Activated CD4-positive, alpha-beta memory T cell treated with anti-CD3 and anti-CD28 coated beads, Interleukin-2, amount 10 ng/mL, durations not matched to agents 7 days and 5 days (primary cell): ENCODE data around the gene MECR. TPM values are rescaled to one million over a fixed set of nuclear protein-coding genes. Genes with fewer than 3 reads are reported as not detected.

Source experiments
- CTCF ChIA-PET: fragments of 350-600 bp; sonication (Branson Sonifier 250); formaldehyde crosslinking; loops from one replicate; lab custom pipeline; 2021; ENCODE audit warnings: antibody characterized with exemption, inconsistent platforms; lab: Charles Lee
- POLR2A ChIA-PET: fragments of 350-600 bp; sonication (Branson Sonifier 250); formaldehyde crosslinking; loops from one replicate; lab custom pipeline; 2021; ENCODE audit warnings: antibody characterized with exemption; lab: Charles Lee
- DNase-seq: peaks from one replicate; pipeline ENCODE4 v3.0.0-alpha.2; 2020
- H3K27ac Mint-ChIP-seq: one replicate; pipeline ENCODE4 v1.8.0; 2021; ENCODE audit warnings: mild to moderate bottlenecking, mixed read lengths
- H3K27me3 Mint-ChIP-seq: one replicate; pipeline ENCODE4 v1.8.0; 2021; ENCODE audit warnings: mixed read lengths
- H3K36me3 Mint-ChIP-seq: one replicate; pipeline ENCODE4 v1.8.0; 2021; ENCODE audit warnings: low read depth, mixed read lengths
- H3K4me1 Mint-ChIP-seq: one replicate; pipeline ENCODE4 v1.8.0; 2021; ENCODE audit warnings: mixed read lengths
- H3K4me3 Mint-ChIP-seq: one replicate; pipeline ENCODE4 v1.8.0; 2021; ENCODE audit warnings: mild to moderate bottlenecking, mixed read lengths
- H3K9me3 Mint-ChIP-seq: one replicate; pipeline ENCODE4 v1.8.0; 2021; ENCODE audit warnings: mixed read lengths
- total RNA-seq, 2 experiments: library from RNA; stranded (reverse); gene quantifications; one replicate each; pipeline ENCODE4 v1.2.3, GENCODE V29; 2021

The MECR gene
- 10 to 100 TPM; 13.9 to 17.6 TPM for total RNA-seq

GRCh38 chr1:29230553-29231378, at the start of gene MECR:
Gene MECR, minus strand, starts transcription at chr1:29230934. Its CDS starts 28 bp downstream, at chr1:29230906.
- Mint-ChIP-seq H3K9me3 (no peaks in the 10 kb centered on the region), H3K27ac (peak within 1 kb of the TSS; percentile 81), H3K36me3 (no peaks in the 10 kb centered on the region), H3K4me3 (peak within 1 kb of the TSS; percentile 98), H3K27me3 (peaks cover 17% of the 10 kb centered on the region), H3K4me1 (peaks cover 20% of the 10 kb centered on the region)
- CTCF ChIA-PET = no interaction called here
- peak; percentile 96 for DNase-seq
- POLR2A ChIA-PET = interaction anchor here (0.8 to 2.7 kb wide), 5 partner anchors 9 to 317 kb away, joined by 3 to 18 read pairs (median 5); partner anchors contain the start of genes EPB41 and SRSF4

- ChIA-PET POLR2A (no interaction called here), CTCF (no interaction called here)
- Mint-ChIP-seq H3K4me1 (peaks cover 4% of the 10 kb centered on the region), H3K9me3 (no peaks in the 10 kb centered on the region), H3K27ac (no peak overlapping the region), H3K27me3 (peaks cover 5% of the 10 kb centered on the region), H3K4me3 (no peak overlapping the region), H3K36me3 (no peaks in the 10 kb centered on the region)
- no peak for DNase-seq
Measured at GRCh38 chr1:29279951-29280391, 49.2 kb upstream of the MECR start.

- ChIA-PET POLR2A (no interaction called here), CTCF (no interaction called here)
- Mint-ChIP-seq H3K4me3 (no peak overlapping the region), H3K36me3 (no peaks in the 10 kb centered on the region), H3K4me1 (peaks cover 4% of the 10 kb centered on the region), H3K27ac (no peak overlapping the region), H3K9me3 (no peaks in the 10 kb centered on the region), H3K27me3 (peaks cover 5% of the 10 kb centered on the region)
- DNase-seq = no peak
Measured at GRCh38 chr1:29279406-29279805, 48.7 kb upstream of the MECR start.

- no peak for DNase-seq
- peaks cover 7% of the 10 kb centered on the region for H3K27me3 Mint-ChIP-seq
- H3K4me1 Mint-ChIP-seq = no peaks in the 10 kb centered on the region
- CTCF ChIA-PET = no interaction called here
- no peaks in the 10 kb centered on the region for H3K9me3 Mint-ChIP-seq
- POLR2A ChIA-PET = no interaction called here
- H3K36me3 Mint-ChIP-seq = no peaks in the 10 kb centered on the region
- no peak overlapping the region for H3K27ac Mint-ChIP-seq
- no peak overlapping the region for H3K4me3 Mint-ChIP-seq
Measured at GRCh38 chr1:29278124-29278523, 47.4 kb upstream of the MECR start.

GRCh38 chr1:29275435-29275834, 44.7 kb upstream of the MECR start:
- H3K27ac Mint-ChIP-seq = no peak overlapping the region
- ChIA-PET POLR2A (no interaction called here), CTCF (interaction anchor here (0.6 kb wide), 1 partner anchor 381 kb away, joined by 3 read pairs; no protein-coding TSS in a partner anchor)
- peaks cover 18% of the 10 kb centered on the region for H3K27me3 Mint-ChIP-seq
- no peaks in the 10 kb centered on the region for H3K36me3 Mint-ChIP-seq
- no peak for DNase-seq
- H3K4me3 Mint-ChIP-seq = no peak overlapping the region
- H3K4me1 Mint-ChIP-seq = no peaks in the 10 kb centered on the region
- H3K9me3 Mint-ChIP-seq = no peaks in the 10 kb centered on the region

GRCh38 chr1:29272147-29272907, 41.6 kb upstream of the MECR start:
- H3K27me3 Mint-ChIP-seq = peaks cover 36% of the 10 kb centered on the region
- no peak for DNase-seq
- no peaks in the 10 kb centered on the region for H3K36me3 Mint-ChIP-seq
- H3K27ac Mint-ChIP-seq = no peak overlapping the region
- no peaks in the 10 kb centered on the region for H3K4me1 Mint-ChIP-seq
- H3K9me3 Mint-ChIP-seq = no peaks in the 10 kb centered on the region
- POLR2A ChIA-PET = no interaction called here
- CTCF ChIA-PET = no interaction called here
- no peak overlapping the region for H3K4me3 Mint-ChIP-seq

- H3K36me3 Mint-ChIP-seq = no peaks in the 10 kb centered on the region
- H3K27me3 Mint-ChIP-seq = peaks cover 40% of the 10 kb centered on the region
- H3K27ac Mint-ChIP-seq = no peak overlapping the region
- no peaks in the 10 kb centered on the region for H3K4me1 Mint-ChIP-seq
- H3K4me3 Mint-ChIP-seq = no peak overlapping the region
- DNase-seq = no peak
- CTCF ChIA-PET = no interaction called here
- POLR2A ChIA-PET = no interaction called here
- no peaks in the 10 kb centered on the region for H3K9me3 Mint-ChIP-seq
Measured at GRCh38 chr1:29271724-29272123, 41.0 kb upstream of the MECR start.

- Mint-ChIP-seq H3K4me3 (no peak overlapping the region), H3K4me1 (no peaks in the 10 kb centered on the region), H3K36me3 (no peaks in the 10 kb centered on the region), H3K27me3 (peaks cover 44% of the 10 kb centered on the region), H3K9me3 (no peaks in the 10 kb centered on the region), H3K27ac (no peak overlapping the region)
- ChIA-PET CTCF (no interaction called here), POLR2A (no interaction called here)
- DNase-seq = no peak
Measured at GRCh38 chr1:29270929-29271521, 40.3 kb upstream of the MECR start.

- Mint-ChIP-seq H3K4me1 (no peaks in the 10 kb centered on the region), H3K27me3 (peaks cover 49% of the 10 kb centered on the region)
- POLR2A ChIA-PET = no interaction called here
Measured at GRCh38 chr1:29269382-29269781, 38.6 kb upstream of the MECR start.

GRCh38 chr1:29267321-29268070, 36.8 kb upstream of the MECR start:
- H3K27me3 Mint-ChIP-seq = peaks cover 50% of the 10 kb centered on the region
- no peak overlapping the region for H3K27ac Mint-ChIP-seq
- no peaks in the 10 kb centered on the region for H3K36me3 Mint-ChIP-seq
- POLR2A ChIA-PET = no interaction called here
- CTCF ChIA-PET = no interaction called here
- H3K4me1 Mint-ChIP-seq = no peaks in the 10 kb centered on the region
- no peak for DNase-seq
- no peak overlapping the region for H3K4me3 Mint-ChIP-seq
- H3K9me3 Mint-ChIP-seq = no peaks in the 10 kb centered on the region

More at GRCh38 chr1:29269382-29269781, 38.6 kb upstream of the MECR start:
- Mint-ChIP-seq H3K36me3 (no peaks in the 10 kb centered on the region), H3K27ac (no peak overlapping the region), H3K4me3 (no peak overlapping the region), H3K9me3 (no peaks in the 10 kb centered on the region)
- CTCF ChIA-PET = no interaction called here
- no peak for DNase-seq

- Mint-ChIP-seq H3K4me1 (no peaks in the 10 kb centered on the region), H3K36me3 (no peaks in the 10 kb centered on the region), H3K27ac (no peak overlapping the region), H3K4me3 (no peak overlapping the region), H3K27me3 (peaks cover 51% of the 10 kb centered on the region), H3K9me3 (no peaks in the 10 kb centered on the region)
- CTCF ChIA-PET = no interaction called here
- POLR2A ChIA-PET = no interaction called here
- no peak for DNase-seq
Measured at GRCh38 chr1:29266912-29267311, 36.2 kb upstream of the MECR start.

- Mint-ChIP-seq H3K4me3 (no peak overlapping the region), H3K4me1 (peaks cover 3% of the 10 kb centered on the region), H3K27me3 (peaks cover 62% of the 10 kb centered on the region), H3K36me3 (no peaks in the 10 kb centered on the region), H3K9me3 (no peaks in the 10 kb centered on the region), H3K27ac (no peak overlapping the region)
- DNase-seq = no peak
- ChIA-PET POLR2A (no interaction called here), CTCF (no interaction called here)
Measured at GRCh38 chr1:29264773-29265389, 34.1 kb upstream of the MECR start.
